Measurements from ENCODE around the gene RORC.
"Not testable (repeated sequence)": the region's sequence is repeated elsewhere in the genome, so short reads cannot be mapped to it uniquely, and the experiment has no call there.

RORC gene

DNA sequence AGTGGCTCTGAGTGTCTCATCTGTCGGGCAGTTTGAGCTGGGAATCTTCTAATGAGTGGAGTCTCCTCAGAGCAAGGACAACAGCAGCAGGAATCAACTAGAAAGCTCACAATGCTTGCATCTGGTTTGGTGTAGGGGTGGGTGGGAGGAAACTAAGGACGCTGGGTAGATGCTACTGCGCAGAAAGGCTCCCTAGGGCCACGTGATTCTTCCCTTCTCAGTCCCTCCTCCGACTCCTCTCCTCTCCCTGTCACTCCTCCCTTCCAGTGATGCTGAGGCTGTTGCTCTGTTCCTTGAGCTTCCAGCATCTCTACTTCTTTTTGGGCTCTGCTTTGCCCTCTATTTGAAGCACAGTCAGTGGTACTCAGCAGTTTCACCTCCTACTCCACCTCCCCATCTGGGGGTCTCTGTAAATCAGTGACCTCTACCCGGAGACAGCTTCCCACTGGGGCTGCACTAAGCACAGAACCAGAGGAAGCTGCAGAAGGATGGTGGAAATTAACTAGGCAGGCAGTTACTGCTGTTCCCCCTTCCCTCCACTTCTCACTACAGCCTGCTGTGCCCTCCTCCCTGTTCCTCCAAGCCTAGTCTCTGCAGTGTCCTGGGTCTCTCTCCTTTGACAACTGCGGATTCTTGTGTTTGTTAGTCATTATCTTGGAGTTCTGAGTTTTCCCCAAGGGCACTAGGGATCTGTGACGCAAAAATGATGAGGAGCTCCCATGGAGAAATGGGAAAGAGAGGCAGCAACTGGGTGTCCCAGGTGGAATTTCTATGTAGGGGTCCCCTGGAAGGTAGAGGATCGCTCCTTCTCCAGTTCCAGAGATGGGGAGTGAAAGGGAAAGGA, 32.2 kb downstream of the RORC start:
- Mint-ChIP-seq H3K9me3 (no peaks in the 10 kb centered on the region), H3K27ac (no peak overlapping the region), H3K4me1 (ENCODE audit: low read depth) (peaks cover 3% of the 10 kb centered on the region), H3K27me3 (no peaks in the 10 kb centered on the region), H3K4me3 (no peak overlapping the region), H3K36me3 (ENCODE audit: low read depth) (no peaks in the 10 kb centered on the region)
- no peak for DNase-seq

DNA sequence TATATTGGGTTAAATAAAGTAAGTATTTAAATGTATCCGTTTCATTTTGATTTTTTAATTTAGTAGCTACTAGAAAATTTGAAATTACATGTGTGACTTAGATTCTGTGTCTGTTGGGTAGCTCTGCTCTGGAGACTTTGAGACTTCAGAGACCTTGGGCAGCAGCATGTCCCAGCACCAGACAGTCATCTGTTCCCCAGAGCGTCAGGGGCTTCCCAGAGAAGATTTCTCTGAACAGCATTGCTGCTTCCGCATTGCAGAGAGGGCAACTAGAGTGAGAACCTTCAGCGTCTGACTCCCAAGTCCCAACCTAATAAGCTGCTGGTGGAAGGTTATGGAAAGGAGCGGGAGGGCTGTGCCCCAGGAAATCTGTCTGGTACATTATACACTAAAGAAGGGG, 33.0 kb downstream of the RORC start:
- DNase-seq = no peak
- Mint-ChIP-seq H3K4me3 (no peak overlapping the region), H3K9me3 (no peaks in the 10 kb centered on the region), H3K36me3 (ENCODE audit: low read depth) (no peaks in the 10 kb centered on the region), H3K4me1 (ENCODE audit: low read depth) (peaks cover 3% of the 10 kb centered on the region), H3K27ac (no peak overlapping the region), H3K27me3 (no peaks in the 10 kb centered on the region)

DNA sequence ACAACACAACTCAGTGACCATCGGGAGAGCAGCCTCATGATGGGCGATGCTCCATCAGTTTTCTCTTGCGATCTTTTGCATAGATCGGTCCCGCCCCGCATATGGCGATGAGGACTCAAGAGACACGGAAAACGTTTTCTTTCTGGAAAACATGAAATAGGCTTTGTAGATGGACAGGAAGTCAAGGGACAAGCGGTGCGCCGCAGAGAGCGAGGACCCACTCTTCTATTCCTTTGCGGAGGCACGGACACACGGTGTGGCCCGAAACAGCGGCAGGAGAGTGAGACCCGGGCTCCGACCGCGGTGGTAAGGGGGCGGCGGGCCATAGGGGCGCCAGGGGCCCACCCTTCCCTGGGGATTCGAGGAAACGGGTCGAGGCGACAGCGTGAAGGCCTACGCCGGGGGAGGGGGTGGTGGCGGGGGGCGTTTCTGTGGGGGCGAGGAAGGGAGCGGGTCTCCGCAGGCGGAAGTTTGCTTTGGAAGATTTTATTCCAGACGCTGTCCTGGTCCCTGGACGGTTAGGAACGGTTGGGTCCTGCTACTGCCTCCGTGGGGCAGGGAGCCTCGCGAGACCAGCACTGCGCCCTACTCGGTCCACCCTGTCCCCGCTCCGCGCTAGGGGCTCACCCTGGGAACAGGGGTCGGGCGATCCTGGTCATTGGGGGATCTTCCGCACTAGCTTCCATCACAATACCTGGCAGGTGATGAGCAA, 40.5 kb downstream of the RORC start:
- Mint-ChIP-seq H3K4me3 (peak overlapping the region; percentile 86), H3K4me1 (ENCODE audit: low read depth) (peaks cover 34% of the 10 kb centered on the region), H3K36me3 (ENCODE audit: low read depth) (peaks cover 7% of the 10 kb centered on the region), H3K9me3 (no peaks in the 10 kb centered on the region), H3K27me3 (no peaks in the 10 kb centered on the region), H3K27ac (peak overlapping the region; percentile 86)
- no peak for DNase-seq

DNA sequence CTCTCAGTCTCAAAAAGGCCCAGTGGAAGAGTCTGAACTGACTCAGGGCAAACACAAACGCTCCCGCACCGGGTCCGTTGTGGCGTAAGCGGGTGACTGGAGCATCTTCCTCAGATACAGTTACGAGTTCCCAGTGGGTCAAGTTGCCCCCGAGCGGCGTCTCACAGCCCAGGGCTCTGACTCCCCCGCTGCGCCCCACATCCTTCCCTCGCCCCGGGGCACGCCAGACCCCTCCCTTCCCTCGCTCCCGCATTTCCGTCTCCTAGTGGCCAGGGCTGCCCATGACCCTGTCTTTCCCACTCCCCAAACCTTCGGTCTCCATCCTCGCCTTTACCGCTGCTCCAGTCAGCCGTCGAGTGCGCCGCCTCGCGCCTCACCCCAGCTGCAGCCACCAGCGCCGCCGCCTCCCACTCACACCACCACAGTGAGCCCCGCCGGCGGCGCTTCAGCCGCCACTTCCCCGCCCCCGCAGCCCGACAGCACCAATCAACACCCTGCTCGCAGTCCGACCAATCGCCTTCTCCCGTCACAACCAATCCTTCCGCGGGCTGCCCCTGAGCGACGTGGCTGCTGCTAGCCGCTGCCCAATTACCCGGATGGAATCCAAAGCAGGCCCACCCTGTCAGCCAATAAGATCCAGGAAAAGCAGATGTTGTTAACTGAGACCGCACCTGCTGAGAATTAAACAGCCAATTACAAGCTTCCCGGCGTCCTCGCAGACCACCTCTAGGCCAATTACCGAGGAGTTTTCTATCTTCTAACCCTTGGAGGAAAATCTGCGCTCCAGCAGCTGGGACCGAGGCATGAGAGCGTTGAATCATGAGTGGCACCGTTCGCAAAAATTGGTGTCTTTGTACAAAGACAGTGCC, 41.3 kb downstream of the RORC start, which contains the start of gene TDRKH:
Gene TDRKH, minus strand, starts transcription at position 430 of the 869 bp plus-strand sequence. CDS start 7,478 bp downstream, outside the sequence.
- Mint-ChIP-seq H3K4me1 (ENCODE audit: low read depth) (peaks cover 34% of the 10 kb centered on the region), H3K27me3 (no peaks in the 10 kb centered on the region), H3K27ac (peak within 1 kb of the TSS; percentile 86), H3K36me3 (ENCODE audit: low read depth) (peaks cover 7% of the 10 kb centered on the region), H3K4me3 (peak within 1 kb of the TSS; percentile 86), H3K9me3 (no peaks in the 10 kb centered on the region)
- peak; percentile 97 for DNase-seq

DNA sequence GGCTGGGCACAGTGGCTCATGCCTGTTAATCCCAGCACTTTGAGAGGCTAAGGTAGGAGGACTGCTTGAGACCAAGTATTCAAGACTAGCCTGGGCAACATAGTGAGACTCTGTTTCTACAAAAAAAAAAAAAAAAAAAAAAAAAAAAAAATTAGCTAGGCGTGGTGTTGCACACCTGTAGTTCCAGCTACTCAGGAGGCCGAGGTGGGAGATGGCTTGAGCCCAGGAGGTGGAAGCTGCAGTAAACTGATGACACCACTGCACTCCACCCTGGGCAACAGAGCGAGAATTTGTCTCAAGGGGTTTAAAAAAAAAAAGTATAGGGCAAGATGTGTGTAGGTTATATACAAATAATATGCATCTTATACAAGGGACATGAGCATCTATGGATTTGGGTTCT, 43.9 kb downstream of the RORC start:
- DNase-seq = no peak
- Mint-ChIP-seq H3K4me1 (ENCODE audit: low read depth) (peaks cover 34% of the 10 kb centered on the region), H3K36me3 (ENCODE audit: low read depth) (peaks cover 7% of the 10 kb centered on the region)

DNA sequence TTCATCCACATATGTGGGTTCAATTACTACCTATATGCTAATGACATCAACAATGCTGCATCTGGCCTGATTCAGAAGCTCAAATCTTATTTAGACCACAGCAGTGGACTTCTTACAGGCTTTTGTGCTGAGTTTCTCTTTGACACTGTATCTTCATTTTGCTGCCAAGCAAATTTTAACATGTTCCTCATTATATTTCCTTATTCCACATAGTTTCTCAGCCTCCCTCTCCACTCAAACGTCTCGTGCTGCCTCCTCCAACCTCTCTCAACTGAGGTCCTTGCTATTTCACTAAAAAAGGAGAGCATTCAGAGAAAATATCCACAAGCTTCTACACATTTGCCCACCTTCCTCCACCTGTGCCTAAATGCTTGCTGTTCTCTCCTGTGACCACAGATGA, 47.8 kb downstream of the RORC start:
- Mint-ChIP-seq H3K27ac (no peak overlapping the region), H3K4me1 (ENCODE audit: low read depth) (peaks cover 6% of the 10 kb centered on the region), H3K9me3 (no peaks in the 10 kb centered on the region), H3K36me3 (ENCODE audit: low read depth) (peaks cover 21% of the 10 kb centered on the region), H3K27me3 (no peaks in the 10 kb centered on the region), H3K4me3 (no peak overlapping the region)
- DNase-seq = no peak

More for the DNA sequence above, 43.9 kb downstream of the RORC start:
- no peak overlapping the region for H3K4me3 Mint-ChIP-seq
- H3K27me3 Mint-ChIP-seq = no peaks in the 10 kb centered on the region
- H3K9me3 Mint-ChIP-seq = no peaks in the 10 kb centered on the region
- no peak overlapping the region for H3K27ac Mint-ChIP-seq

DNA sequence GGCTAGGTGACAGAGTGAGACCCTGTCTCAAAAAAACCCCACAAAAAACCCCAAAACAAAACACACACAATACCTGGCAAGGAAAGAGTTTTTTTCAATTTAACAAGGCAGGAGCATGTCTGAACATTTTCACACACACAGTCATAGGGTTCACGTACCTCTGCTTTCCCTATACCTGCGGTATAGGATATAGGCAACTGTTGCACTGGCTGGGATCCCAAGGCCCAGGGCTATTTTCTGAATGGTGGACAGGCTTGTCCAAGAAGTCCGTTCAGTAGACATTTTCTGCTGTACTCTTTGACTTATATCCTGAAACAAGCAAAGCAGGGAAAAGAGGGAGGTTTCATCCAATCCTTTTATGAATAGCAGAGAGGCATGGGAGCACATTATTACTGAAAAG, 48.9 kb downstream of the RORC start:
- no peak for DNase-seq
- peaks cover 30% of the 10 kb centered on the region for H3K36me3 Mint-ChIP-seq (ENCODE audit: low read depth)
- no peaks in the 10 kb centered on the region for H3K4me1 Mint-ChIP-seq (ENCODE audit: low read depth)
- H3K27me3 Mint-ChIP-seq = no peaks in the 10 kb centered on the region
- H3K9me3 Mint-ChIP-seq = no peaks in the 10 kb centered on the region
- no peak overlapping the region for H3K27ac Mint-ChIP-seq
- H3K4me3 Mint-ChIP-seq = no peak overlapping the region

DNA sequence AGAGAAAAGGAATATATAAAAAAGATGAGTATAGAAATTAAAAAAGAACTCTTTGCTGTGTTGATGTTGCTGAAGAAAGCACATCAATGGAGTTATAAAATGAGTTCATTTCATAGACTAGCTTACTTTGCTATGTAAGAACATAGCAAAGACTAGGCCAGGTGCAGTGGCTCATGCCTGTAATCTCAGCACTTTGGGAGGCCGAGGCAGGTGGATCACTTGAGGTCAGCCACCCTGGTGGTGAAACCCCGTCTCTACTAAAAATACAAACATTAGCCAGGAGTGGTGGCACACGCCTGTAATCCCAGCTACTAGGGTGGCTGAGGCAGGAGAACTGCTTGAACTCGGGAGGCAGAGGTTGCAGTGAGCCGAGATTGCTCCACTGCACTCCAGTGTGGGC, 49.6 kb downstream of the RORC start:
- H3K9me3 Mint-ChIP-seq; H3K4me1 Mint-ChIP-seq (ENCODE audit: low read depth); H3K27ac Mint-ChIP-seq; H3K27me3 Mint-ChIP-seq; DNase-seq; H3K4me3 Mint-ChIP-seq: not testable (repeated sequence)
- peaks cover 32% of the 10 kb centered on the region for H3K36me3 Mint-ChIP-seq (ENCODE audit: low read depth)

DNA sequence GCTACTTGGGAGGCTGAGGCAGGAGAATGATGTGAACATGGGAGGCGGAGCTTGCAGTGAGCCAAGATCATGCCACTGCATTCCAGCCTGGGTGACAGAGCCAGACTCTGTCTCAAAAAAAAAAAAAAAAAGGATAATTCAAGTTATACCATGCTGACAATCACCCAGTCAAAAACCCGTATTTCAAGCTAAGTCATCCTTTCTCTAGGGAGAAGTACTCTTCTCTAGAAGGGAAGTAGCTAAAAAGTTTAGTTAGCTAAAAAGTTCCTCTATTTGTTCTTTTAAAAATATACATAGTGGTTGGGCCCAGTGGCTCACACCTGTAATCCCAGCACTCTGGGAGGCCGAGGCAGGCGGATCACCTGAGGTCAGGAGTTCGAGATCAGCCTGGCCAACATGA, 50.9 kb downstream of the RORC start:
- DNase-seq = not testable (repeated sequence)

DNA sequence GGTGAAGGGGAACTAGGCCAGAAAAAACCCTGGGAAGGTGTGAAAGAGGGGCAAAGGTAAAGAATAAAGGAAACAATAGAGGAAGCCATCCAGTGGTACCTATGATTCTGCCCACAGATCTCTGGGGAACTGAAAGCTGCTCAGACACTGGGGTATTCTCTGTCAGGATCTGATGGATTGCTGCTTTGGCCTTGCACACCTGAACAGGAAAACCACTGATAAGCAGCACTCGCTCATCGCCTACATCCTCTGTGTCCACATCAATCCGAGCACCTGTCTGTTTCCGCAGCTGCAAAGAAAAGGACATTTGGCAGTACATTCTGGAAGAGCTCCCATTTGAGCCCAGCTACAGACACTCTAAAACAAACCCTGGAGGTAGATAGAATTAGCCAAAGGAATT, 51.8 kb downstream of the RORC start:
- DNase-seq = no peak
- Mint-ChIP-seq H3K4me1 (ENCODE audit: low read depth) (no peaks in the 10 kb centered on the region), H3K27me3 (no peaks in the 10 kb centered on the region), H3K9me3 (no peaks in the 10 kb centered on the region), H3K36me3 (ENCODE audit: low read depth) (peaks cover 52% of the 10 kb centered on the region), H3K4me3 (no peak overlapping the region), H3K27ac (no peak overlapping the region)

More for the DNA sequence above, 50.9 kb downstream of the RORC start:
- not testable (repeated sequence) for H3K27ac Mint-ChIP-seq; H3K9me3 Mint-ChIP-seq; H3K4me3 Mint-ChIP-seq; H3K4me1 Mint-ChIP-seq (ENCODE audit: low read depth); H3K27me3 Mint-ChIP-seq
- peaks cover 45% of the 10 kb centered on the region for H3K36me3 Mint-ChIP-seq (ENCODE audit: low read depth)

DNA sequence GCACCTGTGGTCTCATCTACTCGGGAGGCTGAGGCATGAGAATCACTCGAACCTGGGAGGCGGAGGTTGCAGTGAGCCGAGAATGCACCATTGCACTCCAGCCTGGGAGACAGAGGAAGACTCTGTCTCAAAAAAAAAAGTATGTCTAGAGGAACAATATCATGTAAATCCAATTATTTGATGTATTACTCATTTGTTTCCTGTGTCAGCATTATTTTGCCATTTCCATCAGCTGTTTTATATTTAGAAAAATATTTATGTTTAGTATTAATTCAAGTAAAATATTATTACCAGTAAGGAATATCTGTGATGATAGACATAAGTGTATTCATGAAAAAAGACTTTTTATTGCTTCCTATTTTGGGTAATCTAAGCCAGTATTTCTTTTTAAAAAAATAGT, 54.3 kb downstream of the RORC start:
- H3K4me1 Mint-ChIP-seq (ENCODE audit: low read depth) = no peaks in the 10 kb centered on the region
- H3K4me3 Mint-ChIP-seq = no peak overlapping the region
- H3K36me3 Mint-ChIP-seq (ENCODE audit: low read depth) = peaks cover 55% of the 10 kb centered on the region
- H3K27me3 Mint-ChIP-seq = no peaks in the 10 kb centered on the region
- no peaks in the 10 kb centered on the region for H3K9me3 Mint-ChIP-seq
- H3K27ac Mint-ChIP-seq = no peak overlapping the region
- DNase-seq = no peak

DNA sequence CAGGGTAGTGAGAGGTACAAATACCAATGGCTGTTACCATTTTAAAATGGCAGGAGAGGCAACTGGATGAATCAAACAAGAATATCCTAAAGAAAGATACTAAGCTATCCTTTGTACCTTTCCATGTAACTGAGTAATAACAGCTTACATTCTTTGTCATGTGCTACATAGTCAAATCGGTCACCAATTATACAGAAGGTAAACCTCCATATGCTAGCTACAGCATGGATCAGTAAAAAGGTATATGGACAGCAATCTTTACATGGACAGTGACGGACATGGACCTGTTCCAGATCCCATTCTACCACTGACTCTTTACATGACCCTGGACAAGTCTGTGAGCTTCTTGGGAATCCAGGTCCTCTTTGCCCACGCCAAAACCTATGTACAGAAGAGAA, 54.9 kb downstream of the RORC start:
- Mint-ChIP-seq H3K9me3 (no peaks in the 10 kb centered on the region), H3K4me1 (ENCODE audit: low read depth) (no peaks in the 10 kb centered on the region), H3K27ac (no peak overlapping the region), H3K36me3 (ENCODE audit: low read depth) (peaks cover 51% of the 10 kb centered on the region), H3K27me3 (no peaks in the 10 kb centered on the region), H3K4me3 (no peak overlapping the region)
- no peak for DNase-seq

DNA sequence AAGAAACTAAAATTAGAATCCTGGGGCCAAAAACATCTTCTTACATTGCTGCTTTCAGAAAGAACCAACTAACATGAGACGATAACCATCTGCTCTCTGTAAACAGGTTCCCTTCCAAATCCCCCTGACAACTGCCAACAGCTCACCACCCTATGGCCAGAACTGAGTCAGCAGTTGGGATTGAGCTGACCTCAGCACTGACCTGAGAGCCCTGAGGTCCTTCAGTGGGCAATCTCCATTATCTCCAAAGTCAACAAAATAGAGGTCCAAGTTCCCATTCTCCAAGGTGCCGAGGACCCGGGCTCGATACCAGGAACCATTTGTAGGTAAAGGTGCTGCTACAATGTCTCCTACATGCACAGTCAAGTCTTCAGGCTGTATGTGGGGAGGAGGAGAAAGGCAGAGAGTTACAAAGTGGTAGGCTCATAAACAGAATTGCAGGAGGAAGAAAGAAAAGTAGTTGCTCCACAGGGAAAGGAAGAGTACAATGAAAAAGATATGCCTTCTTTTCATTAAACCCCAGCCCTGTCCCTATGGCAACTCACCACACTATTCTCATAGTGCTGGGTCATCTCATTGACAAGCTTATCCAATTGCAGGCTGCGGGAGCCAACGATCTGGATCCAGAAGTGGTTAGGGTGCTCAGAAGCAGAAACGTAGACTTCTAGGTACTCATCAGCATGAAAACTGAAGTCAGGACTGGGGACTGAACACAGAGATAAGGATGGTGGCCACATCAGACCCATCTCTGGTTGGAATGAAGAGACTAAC, 55.5 kb downstream of the RORC start:
- H3K27me3 Mint-ChIP-seq = no peaks in the 10 kb centered on the region
- H3K36me3 Mint-ChIP-seq (ENCODE audit: low read depth) = peaks cover 47% of the 10 kb centered on the region
- no peaks in the 10 kb centered on the region for H3K4me1 Mint-ChIP-seq (ENCODE audit: low read depth)
- no peak overlapping the region for H3K27ac Mint-ChIP-seq
- no peaks in the 10 kb centered on the region for H3K9me3 Mint-ChIP-seq
- H3K4me3 Mint-ChIP-seq = no peak overlapping the region
- no peak for DNase-seq

Measured in activated T-cell treated with anti-CD3 and anti-CD28 coated beads, Interleukin-2, amount 50 U/mL, for 24 hours (primary cell).